GM12892 (cell line): ENCODE results near the gene TMEM209.
A peak's percentile ranks its signal among the peaks of the same experiment; 100 is the strongest.

ENCODE experiments used
- DNase-seq: peaks from one replicate; pipeline ENCODE4 v3.0.0; 2011; ENCODE audit not compliant: insufficient read length
- FAIRE-seq: peaks from 2 replicates; lab custom pipeline; 2011; peaks lifted over from hg19 to GRCh38; lab: Jason Lieb, UNC
- POLR2A ChIP-seq: IDR thresholded peaks from 2 replicates; pipeline ENCODE4 v1.6.1; 2011; ENCODE audit warnings: low read depth, low read length, control low read depth
- POLR2AphosphoS5 ChIP-seq: IDR thresholded peaks from 2 replicates; pipeline ENCODE4 v1.6.1; 2011; ENCODE audit warnings: low read depth, low read length, control low read depth
- TAF1 ChIP-seq: IDR thresholded peaks from 2 replicates; pipeline ENCODE4 v1.6.1; 2011; ENCODE audit warnings: low read depth, mild to moderate bottlenecking, control low read depth, low read length, borderline replicate concordance

Gene TMEM209

DNA sequence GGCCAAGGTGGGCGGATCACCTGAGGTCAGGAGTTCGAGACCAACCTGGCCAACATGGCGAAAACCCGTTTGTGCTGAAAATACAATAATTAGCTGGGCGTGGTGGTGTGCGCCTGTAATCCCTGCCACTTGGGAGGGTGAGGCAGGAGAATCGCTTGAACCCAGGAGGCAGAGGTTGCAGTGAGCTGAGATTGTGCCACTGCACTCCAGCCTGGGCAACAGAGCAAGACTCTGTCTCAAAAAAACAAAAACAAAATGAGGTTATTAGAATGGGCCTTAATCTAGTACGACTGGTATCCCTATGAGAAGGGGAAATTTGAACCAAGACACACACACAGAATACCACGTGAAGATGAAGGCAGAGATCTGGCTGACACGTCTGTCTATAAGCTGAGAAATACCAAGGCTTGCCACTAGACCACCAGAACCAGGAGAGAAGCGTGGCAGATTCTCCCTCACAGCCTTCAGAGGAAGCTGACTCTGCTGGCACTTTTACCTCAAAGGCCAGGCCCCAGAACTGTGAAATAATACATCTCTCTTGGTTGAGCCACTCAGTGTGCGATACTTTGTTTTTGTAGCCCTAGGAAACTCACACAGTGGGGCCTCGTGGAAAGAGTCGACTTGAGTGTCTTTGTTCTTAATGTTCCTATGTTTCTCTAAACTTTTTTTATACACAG, 59.6 kb downstream of the TMEM209 start:
- TF ChIP-seq POLR2AphosphoS5 (no peak), TAF1 (no peak), POLR2A (no peak)
- FAIRE-seq = no peak
- no peak for DNase-seq

GRCh38 chr7:130144312-130145171, 60.7 kb downstream of the TMEM209 start:
- no peak for DNase-seq
- no peak for TF ChIP-seq TAF1
- TF ChIP-seq POLR2A = no peak
- no peak for FAIRE-seq

DNA sequence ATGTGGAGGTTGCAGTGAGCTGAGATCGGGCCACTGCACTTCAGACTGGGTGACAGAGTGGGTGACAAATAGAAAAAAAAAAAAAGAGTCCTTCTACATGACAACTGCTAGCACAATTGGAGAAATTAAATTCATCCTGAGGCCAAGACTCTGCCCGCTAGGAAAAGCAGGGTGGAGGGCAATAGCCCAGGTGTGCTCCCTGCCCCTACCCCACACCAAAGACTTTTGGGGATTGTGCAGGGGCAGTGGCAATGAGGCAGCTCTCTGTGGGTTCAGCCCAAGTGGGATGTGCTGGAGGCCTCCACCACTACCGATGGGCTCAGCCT, 61.3 kb downstream of the TMEM209 start:
- no peak for FAIRE-seq
- no peak for DNase-seq
- no peak for TF ChIP-seq POLR2A
- no peak for TF ChIP-seq TAF1
- TF ChIP-seq POLR2AphosphoS5 = no peak

DNA sequence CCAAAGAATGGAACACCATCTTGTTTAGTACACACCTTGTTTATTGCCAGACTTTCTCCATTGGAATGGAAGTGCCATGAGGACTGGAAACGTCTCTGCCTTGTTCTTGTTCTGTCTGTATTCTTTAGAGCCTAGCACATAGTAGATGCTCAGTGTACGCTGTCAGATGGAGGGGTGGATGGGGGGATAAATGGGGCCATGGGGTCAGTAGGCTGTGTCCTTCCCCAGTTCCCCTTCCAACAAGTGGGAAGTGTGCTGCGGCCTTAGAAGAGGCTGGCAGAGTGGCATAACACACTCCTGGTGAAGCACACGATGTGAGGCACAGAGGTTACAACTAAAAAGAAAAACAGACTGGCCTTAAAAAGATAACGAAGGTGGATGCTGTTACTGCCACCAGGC, 61.9 kb downstream of the TMEM209 start:
- DNase-seq = no peak
- no peak for FAIRE-seq

DNA sequence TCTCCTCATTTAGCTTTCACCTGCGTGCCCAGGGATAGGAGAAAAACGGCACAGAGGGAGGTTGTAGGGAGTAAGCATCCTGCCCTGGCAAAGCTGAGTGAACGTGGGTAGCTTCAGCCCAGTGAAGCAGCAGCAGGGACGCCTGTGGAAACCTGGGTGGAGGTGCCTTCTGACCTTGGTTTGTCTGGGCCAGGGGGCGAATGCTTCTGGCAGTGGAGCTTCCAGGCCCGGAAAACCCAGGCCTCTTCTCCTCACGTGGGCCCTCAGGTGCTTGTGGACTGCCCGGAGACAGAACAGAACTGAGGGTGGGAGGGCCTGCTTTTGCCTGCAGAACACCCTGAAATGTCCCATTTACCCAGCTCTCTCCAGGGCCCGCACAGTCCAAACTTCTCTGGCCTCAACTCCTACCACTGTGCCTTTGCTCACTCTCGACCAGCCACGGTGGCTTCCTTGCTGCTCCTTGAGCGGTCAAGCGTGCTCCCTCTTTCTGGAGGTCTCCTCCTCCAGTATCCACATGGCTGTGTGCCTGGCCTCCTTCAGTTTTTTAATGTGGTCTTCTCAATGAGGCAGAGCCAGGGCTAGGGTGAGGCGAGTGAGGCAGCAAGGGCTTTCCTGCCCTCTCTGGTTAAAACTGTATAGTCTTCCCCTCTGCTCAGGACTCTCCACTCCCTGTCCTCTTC, 62.4 kb downstream of the TMEM209 start:
- no peak for FAIRE-seq
- TF ChIP-seq POLR2AphosphoS5 (no peak), POLR2A (no peak), TAF1 (no peak)
- DNase-seq = no peak

More for the DNA sequence above, 61.9 kb downstream of the TMEM209 start:
- TF ChIP-seq POLR2A (no peak), POLR2AphosphoS5 (no peak), TAF1 (no peak)

- DNase-seq (no peak), FAIRE-seq (no peak)
- TF ChIP-seq TAF1 = no peak
Measured at GRCh38 chr7:130141884-130142653, 63.1 kb downstream of the TMEM209 start.

DNA sequence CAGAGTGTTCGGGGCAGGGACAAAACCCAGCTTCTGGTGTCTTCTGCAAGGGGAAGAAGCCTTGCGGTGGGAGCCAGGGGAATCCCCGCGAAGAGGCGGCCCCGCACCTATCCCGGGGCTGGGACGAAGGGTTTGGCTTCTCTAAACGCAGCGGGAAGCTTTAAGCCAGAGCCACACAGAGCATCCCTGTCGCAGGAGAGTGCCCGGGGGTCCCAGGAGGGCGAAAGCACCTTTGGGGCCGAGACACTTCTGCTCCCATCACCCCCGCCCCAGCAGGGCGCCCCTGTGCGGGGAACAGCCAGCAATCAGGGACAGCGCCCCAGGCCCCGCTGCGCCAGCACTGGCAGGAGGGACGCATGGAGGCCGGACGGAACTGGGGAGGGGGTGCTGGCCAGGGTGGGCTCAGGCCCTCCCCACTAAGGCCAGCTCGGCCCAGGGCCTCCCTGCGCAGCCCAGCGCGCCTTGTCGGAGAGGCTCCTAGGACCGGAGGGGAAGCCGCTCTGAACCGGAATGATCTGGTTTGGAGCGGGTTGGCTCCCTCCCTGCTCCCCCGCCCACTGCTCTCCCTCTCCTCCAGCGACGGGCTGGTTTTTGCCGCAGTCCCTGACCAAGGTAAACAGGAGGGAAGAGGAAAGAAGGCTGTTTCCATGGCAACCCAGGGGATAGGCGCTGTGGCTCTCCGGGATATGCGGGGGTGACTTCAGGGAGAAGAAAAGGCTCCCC, 63.9 kb downstream of the TMEM209 start:
- FAIRE-seq (no peak), DNase-seq (no peak)
- TF ChIP-seq POLR2A (no peak), TAF1 (0 out of 2 replicates have a peak, but pooled peaks have one; percentile 13)

DNA sequence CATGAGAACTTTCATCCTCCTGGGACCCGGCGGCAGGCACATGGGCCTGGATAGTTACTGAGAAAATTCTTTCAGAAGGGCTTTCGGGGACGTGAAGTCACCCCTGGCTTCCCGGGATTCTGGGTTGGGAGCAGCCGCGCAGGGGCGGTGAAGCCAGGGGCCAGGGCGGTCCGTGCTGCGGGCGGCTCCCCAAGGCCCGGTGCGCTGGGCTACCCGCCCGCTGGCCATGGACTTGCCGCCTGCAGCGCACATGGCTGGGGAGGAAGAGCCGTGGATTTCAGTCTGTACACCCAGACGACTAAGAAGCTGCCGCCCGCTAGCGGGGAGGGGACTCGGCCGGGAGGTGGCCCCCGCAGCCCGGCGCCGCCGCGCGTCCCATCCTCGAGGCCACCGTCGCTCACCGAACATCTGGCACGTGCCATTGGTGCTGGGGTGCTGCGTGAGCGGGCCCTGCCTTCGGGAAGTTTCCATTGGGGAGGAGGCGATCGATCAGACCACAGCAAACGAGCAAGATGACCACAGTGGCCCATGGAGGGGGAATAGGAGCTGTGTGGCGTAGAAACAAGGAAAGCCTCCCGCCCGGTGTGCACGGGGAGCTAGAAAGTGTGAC, 64.5 kb downstream of the TMEM209 start:
- no peak for FAIRE-seq

DNA sequence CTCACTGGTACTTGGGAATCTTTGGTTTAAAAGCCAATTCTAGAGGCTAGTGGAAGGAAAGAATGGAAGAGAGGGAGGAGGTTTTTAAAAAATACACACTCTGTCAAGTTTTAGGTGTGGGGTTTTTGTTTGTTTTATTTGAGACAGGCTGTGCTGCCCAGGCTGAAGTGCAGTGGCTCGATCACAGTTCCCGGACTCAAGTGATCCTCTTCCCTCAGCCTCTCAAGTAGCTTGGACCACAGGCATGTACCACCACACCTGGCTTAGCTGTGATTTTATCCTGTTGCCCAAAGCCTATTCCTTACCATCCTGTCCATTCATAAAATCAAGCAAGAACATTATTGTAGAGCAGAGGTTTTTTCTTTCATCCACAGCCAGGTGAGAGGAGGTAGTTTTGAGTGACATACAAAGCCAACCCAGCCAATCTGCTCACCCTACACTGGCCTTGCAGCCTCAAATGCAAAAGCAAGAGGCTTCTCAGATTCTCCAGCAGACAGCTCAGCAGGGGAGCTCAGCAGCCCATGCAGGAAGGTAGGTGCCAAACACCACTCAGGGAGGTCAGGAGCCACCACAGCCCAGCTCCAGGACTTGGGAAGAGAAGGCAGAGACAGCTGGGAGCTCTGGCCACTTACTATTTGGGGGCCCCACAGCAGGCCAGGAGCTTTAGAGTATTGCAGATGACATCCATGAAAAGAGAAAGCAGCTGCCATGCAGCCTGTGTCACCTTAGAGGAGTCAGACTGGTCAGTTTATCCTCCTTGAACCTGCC, 65.8 kb downstream of the TMEM209 start:
- no peak for DNase-seq

More for the DNA sequence above, 64.5 kb downstream of the TMEM209 start:
- no peak for TF ChIP-seq POLR2AphosphoS5
- TF ChIP-seq POLR2A = no peak
- no peak for TF ChIP-seq TAF1
- DNase-seq = no peak

More for the DNA sequence above, 65.8 kb downstream of the TMEM209 start:
- FAIRE-seq = no peak
- TF ChIP-seq TAF1 = no peak
- no peak for TF ChIP-seq POLR2AphosphoS5
- no peak for TF ChIP-seq POLR2A
